ENCODE results near the gene TRAPPC12. TPM values are rescaled to one million over a fixed set of nuclear protein-coding genes. Genes with fewer than 3 reads are reported as not detected.

TRAPPC12 gene
- total and polyA plus RNA-seq, 8 donors = 83.0 to 119 (median 100.0) TPM

- no peak for TF ChIP-seq CTCF (IDR thresholded peaks at IDR 0.05)
- no peak for ATAC-seq
- peaks cover 0 to 33% of the 10 kb centered on the region in 2 donors for H3K36me3 ChIP-seq
- H3K4me1 ChIP-seq = no peaks in the 10 kb centered on the region
- DNase-seq = no peak
- no peak overlapping the region for H3K4me3 ChIP-seq
- no peak overlapping the region for H3K27ac ChIP-seq
- no peaks in the 10 kb centered on the region for H3K9me3 ChIP-seq
- no peaks in the 10 kb centered on the region for H3K27me3 ChIP-seq
- intact Hi-C loops (cut with DNase I) = no loop called here
Observed at GRCh38 chr2:3483986-3484960, 104.8 kb downstream of the TRAPPC12 start.

GRCh38 chr2:3485166-3485565, 105.7 kb downstream of the TRAPPC12 start:
- intact Hi-C loops (cut with DNase I) = no loop called here
- Histone ChIP-seq H3K27me3 (no peaks in the 10 kb centered on the region), H3K9me3 (no peaks in the 10 kb centered on the region), H3K4me3 (no peak overlapping the region), H3K36me3 (peaks cover 0 to 24% of the 10 kb centered on the region in 2 donors), H3K4me1 (no peaks in the 10 kb centered on the region), H3K27ac (no peak overlapping the region)
- no peak for DNase-seq
- no peak for TF ChIP-seq CTCF (IDR thresholded peaks at IDR 0.05)
- ATAC-seq = no peak

GRCh38 chr2:3486047-3487027, 106.8 kb downstream of the TRAPPC12 start:
- no peak overlapping the region for H3K4me3 ChIP-seq
- no peak for ATAC-seq
- H3K4me1 ChIP-seq = no peaks in the 10 kb centered on the region
- no peak for DNase-seq
- TF ChIP-seq CTCF (IDR thresholded peaks at IDR 0.05) = no peak
- H3K27ac ChIP-seq = no peak overlapping the region
- H3K9me3 ChIP-seq = no peaks in the 10 kb centered on the region
- peaks cover 0 to 18% of the 10 kb centered on the region in 2 donors for H3K36me3 ChIP-seq
- intact Hi-C loops (cut with DNase I) = no loop called here
- H3K27me3 ChIP-seq = no peaks in the 10 kb centered on the region

GRCh38 chr2:3487028-3487425, 107.5 kb downstream of the TRAPPC12 start:
- ATAC-seq (no peak), DNase-seq (no peak)
- TF ChIP-seq CTCF (IDR thresholded peaks at IDR 0.05) = no peak
- Histone ChIP-seq H3K27ac (no peak overlapping the region), H3K4me3 (no peak overlapping the region), H3K36me3 (peaks cover 0 to 11% of the 10 kb centered on the region in 2 donors), H3K4me1 (no peaks in the 10 kb centered on the region), H3K27me3 (no peaks in the 10 kb centered on the region), H3K9me3 (no peaks in the 10 kb centered on the region)
- intact Hi-C loops (cut with DNase I) = no loop called here

Measured in left lung (tissue), 10 donors.